Left ventricle myocardium superior (tissue), 1 donor: Measurements from ENCODE around the gene NTSR1. TPM values are rescaled to one million over a fixed set of nuclear protein-coding genes. Genes with fewer than 3 reads are reported as not detected.

ENCODE experiments used
- ATAC-seq: fragments of 200-7000 bp; cut with Tn5 transposase; one replicate; pipeline ENCODE4 v1.9.1; 2020; ENCODE audit warnings: mild to moderate bottlenecking, moderate library complexity
- DNase-seq: peaks from one replicate; pipeline ENCODE4 v3.0.0-alpha.2; 2020
- intact Hi-C: fragments of 100-400 bp; cut with micrococcal nuclease; formaldehyde crosslinking; loops from one replicate; pipeline ENCODE4 v1.11.0; 2022
- total RNA-seq: library from RNA; stranded (reverse); fragmentation: NEBNext Ultra II Directional; extraction: Animal tissue kit (Norgen Biotek cat#: 25700); gene quantifications from one replicate; pipeline ENCODE4 v1.2.1, GENCODE V29; 2021
- donor health status: DM: no; HTN: yes; CAD: no; lungs with severe emphysema.

Gene NTSR1
- total RNA-seq, 1 donor from 2014 or later: not detected

DNA sequence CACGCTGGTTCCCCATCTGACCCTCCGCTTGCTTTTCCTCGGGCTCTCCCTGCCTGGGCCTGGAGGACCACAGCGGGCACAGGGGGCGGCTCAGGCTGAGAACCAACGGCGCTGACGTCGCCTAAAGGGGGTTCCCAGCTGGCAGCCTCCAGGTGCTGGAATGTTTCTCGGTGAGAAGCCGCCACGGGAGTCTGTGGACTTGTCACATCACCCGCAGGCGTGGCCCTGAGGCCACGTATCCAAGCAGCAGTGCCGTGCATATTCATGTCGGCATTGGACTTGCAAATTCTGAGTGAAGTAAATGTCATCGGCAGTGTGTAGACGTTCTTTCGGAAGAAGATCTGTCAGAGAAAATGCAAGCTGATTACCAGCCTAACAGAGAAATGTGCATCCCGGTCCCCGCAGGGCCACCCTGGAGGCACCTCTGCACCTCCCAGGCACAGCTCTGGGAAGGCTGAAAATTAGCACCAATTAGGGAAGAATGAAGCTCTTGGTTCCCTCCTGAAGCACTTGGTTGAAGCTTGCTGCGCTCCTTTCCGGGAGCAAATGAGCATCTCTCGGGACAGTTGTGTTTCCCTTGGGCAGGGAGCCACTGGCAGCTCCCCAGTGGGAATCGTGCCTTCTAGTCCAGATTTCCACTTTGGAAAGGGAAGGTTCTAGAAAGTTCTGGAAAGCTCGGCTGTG is 24.3 kb downstream of the NTSR1 start:
- intact Hi-C loops: no loop called here
- peak; percentile 13 for DNase-seq
- ATAC-seq: no peak

DNA sequence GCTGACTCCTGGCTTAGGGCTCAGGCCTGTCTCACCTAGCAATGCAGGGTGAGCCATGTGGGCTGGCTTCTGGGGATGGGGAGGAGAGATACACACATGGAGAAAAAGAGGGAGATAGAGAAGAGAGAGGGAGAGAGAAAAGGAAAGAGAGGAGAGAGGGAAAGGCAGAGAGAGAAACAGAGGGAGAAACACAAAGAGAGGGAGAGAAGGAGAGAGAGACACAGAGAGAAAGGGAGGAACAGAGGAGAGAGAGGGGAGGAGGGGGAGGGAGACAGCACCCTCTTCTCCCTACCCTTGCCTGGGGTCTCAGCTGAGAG is 24.8 kb downstream of the NTSR1 start:
- intact Hi-C loops: no loop called here
- DNase-seq (no peak), ATAC-seq (no peak)

DNA sequence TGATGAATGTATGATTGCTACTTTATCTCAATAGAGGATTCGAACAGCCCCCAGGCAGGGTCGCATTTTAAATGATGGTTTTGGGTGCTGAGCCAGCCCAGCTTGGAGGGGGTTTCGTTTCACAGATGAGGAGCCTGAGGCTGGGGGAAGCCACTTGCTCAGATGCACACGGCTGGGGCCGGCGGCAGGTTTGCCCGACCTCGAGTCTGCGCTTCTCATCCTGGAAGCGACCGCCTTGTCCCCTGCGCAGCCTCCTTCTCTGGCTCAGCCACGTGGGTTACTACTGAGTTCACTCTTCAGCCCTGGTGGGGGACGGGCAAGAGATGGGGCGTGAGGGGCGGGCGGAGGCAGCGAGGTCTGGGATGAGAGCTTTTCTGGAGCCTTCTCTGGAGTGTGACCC is 25.3 kb downstream of the NTSR1 start:
- intact Hi-C loops: no loop called here
- no peak for DNase-seq
- no peak for ATAC-seq

DNA sequence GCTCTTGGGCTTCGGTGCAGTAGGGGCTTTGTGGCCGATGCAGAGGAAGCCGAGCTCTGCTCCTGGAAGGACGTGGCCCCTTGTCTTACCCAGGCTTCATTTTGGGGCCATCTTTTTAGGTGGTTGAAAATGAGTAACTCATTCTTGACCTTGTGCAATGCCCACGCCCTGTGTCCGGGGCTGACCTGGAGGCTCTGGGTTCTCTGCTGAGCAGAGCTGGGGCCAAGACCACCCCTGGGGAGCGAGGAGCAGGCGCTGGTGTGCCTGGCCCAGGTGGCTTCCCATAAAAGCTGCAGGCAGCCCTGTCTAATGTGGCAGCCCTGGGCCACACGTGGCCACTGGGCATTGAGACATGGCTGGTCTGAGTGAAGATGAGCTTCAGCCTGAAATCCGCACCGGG is 25.7 kb downstream of the NTSR1 start:
- intact Hi-C loops: no loop called here
- ATAC-seq (no peak), DNase-seq (peak; percentile 13)

DNA sequence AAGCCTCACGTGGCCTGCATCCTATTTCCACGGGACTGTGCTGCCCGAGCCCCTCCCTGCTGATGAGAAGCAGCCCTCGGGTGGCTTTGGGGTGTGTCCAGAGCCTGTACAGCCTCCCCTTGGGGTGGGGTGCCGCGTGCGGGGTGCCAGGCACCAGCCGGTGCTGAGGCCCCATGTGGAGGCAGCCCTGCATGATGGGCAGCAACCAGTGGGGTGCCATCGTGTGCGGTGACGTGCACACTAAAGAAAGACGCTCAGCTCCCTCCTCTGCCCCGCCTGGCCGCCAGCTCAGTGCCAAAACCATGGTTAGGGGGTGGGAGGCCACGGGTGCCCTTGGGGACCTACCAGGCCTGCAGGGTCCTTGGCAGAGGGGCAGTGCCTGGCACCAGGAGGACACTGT is 26.2 kb downstream of the NTSR1 start:
- ATAC-seq: no peak
- intact Hi-C loops: no loop called here
- peak; percentile 23 for DNase-seq

DNA sequence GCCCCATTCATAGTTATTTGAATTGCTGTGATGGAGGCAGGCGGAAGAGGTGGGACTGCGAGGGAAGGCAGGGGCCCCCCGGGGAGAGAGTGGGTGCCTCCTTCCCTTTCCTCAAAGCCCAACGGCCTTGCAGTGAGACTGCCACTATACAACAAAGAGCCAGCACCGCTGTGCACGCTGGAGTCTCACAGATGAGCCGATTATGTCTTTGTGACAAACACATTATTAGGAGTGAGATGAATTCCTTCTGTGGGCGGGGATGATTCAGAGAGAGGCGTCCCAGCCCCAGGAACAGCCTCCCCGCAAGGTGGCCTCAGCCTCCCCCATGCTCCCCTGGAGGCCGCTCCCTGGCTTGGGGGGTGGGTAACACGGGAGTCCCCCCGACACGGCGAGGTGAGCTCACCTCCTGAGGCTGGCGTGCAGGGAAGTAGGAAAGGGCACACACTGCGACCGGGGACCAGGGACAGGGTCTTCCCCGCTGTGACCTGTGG is 26.7 kb downstream of the NTSR1 start:
- intact Hi-C loops: no loop called here
- DNase-seq (peak; percentile 11), ATAC-seq (no peak)

DNA sequence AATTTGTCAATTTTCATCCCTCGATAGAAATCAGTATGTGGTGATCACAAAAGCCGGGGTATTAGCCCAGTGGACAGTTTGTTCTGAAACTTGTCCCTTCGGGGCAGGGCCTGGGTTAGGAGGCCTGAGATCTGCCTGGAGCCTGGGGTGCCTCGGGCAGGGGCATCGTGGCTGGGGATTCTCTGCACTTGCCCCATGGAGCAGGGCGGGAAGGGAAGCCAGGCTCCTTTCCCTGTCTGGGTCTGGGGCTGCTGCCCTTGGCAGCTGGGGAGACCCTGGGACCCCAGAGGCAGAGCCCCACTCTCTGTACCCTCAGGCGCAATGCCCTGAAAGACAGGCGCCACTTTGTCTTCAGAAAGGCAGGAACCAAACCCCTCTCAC is 27.4 kb downstream of the NTSR1 start:
- DNase-seq (peak; percentile 12), ATAC-seq (no peak)
- intact Hi-C loops: no loop called here

DNA sequence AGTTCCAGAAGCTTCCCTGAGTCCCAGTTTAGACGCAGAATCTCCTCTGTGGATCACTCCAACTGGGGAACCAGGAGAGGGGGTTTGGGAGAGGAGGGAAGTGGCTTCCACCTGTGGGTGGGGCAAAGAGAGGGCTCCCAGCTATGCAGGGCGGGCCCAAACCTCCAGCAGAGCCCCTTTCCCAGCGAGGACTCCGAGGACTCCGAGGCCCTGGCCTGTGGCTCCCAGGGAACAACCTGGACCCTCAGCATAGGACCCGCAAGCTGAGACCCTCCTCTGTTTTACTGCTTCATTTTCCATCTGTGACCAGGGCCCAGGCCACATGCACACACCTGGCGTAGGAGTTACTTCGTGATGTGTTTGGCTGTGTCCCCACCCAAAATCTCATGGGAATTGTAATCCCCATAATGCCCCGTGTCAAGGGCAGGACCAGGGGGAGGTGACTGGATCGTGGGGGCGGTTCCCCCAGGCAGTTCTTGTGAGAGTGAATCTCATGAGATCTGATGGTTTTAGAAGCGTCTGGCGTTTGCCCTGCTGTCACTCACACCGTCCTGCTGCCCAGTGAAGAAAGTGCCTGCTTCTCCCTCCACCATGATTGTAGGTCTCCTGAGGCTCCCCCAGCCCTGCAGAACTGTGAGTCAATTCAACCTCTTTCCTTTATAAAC is 27.9 kb downstream of the NTSR1 start:
- intact Hi-C loops: no loop called here
- ATAC-seq (no peak), DNase-seq (peak; percentile 15)

DNA sequence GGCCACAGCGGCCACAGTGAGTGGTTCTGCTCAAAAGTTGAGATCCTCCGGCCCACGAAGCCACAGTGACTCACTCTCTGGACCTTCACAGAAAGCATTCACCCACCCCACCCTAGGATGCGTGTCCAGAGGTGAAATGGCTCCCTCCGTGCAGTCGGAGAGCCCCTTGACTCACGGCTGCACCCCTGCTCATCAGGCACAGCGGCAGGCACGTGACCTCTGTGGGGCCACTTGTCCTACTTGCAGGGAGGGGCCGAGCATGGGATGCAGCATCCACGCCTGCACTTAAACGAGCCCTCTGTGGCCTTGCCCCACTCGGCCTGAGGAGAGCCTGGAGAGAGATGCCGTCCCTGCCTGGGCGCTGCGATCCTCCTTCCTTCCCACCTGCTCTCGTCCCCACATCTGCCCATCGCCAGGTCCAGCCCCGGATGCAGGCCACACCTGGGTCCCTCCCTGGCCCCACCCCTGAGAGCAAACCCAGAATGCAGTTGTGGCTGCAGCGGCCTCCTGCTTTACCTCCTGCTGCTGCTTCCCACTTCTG is 28.7 kb downstream of the NTSR1 start:
- intact Hi-C loops: no loop called here
- peak; percentile 20 for DNase-seq
- ATAC-seq: no peak

DNA sequence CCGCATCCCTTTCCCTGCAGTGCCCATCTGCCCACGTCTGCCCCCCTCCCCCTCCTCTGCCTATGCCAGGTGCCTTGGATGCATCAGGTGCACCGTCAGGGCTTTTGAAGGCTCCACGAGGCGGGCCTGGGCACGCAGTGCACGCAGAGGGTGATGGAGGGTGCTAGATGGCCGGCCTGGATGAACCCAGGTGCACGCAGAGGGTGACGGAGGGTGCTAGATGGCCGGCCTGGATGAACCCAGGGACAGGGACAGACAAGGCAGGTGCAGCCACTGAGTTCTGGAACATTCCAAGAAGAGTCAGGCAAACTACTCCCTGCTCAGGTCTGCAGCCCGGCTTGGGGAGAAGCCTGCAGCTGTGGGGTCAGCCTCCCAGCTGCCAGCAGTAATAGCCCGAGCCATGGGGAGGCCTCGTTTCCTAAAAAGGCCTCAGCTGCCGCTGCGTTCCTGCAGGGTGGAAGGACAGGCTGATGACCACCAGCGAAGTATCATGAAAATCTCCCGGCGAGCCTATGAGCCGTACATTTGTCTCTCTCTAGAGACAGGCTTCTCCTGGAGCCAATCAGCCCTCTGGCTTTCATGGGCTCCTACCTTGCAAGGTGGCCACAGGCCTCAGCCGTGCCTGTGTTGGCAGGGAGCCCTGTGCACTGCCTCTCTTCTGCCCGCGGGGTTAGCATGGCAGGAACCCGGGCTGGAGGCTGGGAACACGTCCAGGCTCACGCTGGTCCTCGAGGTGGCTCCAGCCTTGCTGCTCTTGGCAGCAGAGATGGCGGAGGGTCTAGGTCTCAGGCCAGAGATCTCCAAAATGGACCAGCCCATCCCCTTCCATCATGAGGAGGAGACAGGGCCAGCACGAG is 29.6 kb downstream of the NTSR1 start:
- DNase-seq (peak; percentile 12), ATAC-seq (no peak)
- intact Hi-C loops: no loop called here

DNA sequence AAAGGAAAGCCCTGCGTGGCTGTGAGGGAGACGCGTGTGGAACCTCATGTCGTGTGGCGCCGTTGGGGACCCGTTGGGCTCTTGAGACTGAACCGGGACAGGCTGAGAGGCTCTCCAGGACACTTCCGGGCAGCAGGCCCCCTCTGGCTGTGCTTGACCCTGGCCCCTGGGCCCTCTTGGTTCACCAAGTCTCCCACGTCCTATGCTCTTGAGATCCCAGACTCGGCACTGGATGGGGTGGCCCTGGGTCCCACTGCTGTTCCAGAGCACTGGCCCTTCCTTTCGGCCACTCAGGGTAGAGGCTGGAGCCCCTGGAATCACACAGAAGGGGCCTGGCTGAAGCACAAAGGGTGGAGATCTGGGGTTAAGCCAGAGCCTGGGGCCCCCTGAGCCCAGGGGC is 30.4 kb downstream of the NTSR1 start:
- DNase-seq (peak; percentile 21), ATAC-seq (no peak)
- intact Hi-C loops: no loop called here

DNA sequence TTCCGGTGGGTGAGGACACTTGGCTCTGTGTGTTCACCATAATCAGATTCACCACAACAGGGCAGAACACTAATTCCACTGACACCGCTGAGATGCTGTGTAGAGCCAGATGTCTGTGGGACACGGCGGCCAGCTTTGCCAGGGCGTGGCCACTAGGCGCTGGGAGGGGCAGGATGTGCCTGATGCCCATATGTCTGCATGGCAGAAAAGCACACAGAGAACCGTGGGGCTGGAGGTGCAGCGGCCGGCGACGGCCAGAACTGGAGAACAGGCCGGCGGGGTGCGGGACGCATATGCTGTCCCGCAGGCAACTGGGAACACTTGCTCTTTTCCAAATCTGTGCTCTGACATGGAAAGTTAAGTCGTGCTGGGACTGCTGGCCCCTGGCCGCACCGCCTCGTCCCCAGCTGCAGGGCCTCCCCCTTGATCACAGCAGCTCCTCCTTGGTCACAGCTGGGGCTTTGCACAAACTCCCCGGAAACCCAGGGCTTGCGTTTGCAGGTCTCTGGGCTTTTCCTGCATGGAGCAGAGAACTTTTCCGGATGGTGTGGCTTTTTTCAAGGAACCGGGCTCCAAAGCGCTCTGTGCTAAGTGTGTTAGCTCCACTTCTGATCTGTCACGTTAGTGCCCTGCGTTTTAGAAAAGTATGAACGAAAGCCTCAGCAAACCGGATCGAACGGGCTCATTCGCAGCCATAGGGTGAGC is 31.1 kb downstream of the NTSR1 start:
- intact Hi-C loops: no loop called here
- peak; percentile 55 for ATAC-seq
- peak; percentile 59 for DNase-seq

DNA sequence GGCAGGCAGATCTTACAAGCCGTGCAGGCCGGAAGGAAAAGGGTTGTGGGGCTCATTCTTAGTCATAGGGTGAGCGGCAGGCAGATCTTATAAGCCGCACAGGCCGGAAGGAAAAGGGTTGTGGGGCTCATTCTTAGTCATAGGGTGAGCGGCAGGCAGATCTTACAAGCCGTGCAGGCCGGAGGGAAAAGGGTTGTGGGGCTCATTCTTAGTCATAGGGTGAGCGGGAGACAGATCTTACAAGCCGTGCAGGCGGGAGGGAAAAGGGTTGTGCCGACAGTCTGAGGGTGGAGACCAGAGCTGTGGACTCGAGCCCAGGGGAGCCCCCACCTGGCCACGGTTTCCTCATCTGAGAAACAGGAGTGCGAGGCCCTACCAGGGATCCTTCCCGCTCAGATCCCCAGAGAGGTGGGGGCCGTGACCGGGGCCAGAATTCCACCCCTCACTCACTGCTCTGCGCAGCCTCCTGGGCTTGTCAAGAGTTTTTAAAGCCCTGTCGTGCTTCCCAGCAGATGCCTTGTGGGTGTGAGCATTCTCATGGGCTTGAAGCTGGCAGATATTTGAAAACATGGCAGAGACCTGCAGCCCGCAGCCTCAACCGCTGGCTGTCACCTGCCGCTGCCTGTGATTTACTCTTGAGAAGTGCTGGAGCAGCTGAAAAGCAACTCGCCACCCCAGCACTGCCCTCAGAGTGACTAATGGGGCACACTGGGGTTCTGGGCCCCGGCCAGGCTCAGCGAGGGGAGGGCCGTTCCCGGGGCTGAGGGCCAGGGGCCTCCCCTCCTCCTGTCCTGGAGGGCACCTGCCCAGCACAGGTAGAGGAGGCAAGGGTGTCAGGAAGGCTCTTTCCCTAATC is 31.9 kb downstream of the NTSR1 start:
- intact Hi-C loops: no loop called here
- DNase-seq (peak; percentile 30), ATAC-seq (peak; percentile 53)

DNA sequence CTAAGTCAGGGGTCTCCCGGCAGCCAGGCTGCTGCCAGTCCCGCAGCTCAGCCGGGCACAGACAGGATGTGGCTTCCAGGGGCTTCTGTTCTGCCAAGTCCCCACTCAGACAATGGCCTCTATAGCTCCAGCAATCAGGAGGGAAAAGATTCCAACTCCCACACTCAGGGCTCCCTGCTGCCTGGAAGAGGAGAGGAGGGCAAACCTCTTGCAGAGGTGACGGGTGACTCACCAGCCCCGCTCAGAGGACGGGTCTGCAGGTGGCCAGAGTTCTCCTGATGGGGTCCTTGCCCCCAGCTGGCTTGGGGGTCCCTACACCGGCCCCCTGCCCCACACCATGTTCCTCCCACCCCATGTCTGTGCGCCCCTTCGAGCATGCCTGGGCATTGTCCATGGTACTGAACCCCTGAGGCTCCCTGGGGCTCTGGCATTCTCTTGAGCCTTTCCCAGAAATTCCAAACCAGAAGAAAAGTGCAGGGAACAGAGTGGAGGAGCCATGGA is 32.6 kb downstream of the NTSR1 start:
- DNase-seq (no peak), ATAC-seq (no peak)
- intact Hi-C loops: no loop called here

DNA sequence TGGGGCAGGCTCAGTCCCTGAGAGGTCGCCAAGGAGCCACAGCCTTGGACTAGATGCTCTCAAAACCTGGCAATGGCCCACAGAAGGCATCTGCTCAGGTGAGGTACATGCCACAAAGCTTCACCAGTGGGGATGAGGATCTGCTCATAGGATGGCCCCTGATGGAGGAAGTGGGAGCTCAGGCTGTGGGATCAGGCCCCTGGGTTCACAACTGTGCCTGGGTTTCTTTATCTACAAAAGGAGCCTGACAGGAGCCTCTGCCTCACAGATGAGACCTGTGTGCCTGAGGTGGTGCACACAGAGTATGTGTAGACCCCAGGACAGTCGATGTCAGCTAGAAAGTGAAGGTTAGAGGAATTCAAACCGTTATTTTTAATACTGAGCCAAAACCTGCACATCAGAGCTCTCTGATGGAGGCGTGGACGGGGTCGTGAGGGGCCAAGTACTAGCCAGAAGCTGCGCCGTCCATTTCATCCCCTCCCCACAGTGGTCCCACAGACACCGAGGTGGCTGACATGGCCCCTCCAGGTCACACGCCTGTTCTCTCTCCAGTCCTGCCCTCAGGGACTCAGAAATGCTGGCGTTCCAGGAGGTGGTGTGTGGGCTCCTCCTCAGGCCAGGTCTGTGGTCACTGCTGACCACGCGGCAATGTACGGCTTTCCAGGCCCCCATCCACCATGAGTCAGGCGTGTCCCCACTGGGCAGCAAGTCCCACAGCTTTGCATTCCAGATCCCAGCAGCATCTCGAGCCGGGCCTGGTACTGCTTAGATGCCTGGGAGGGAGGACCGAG is 33.3 kb downstream of the NTSR1 start:
- ATAC-seq: no peak
- intact Hi-C loops: no loop called here
- peak; percentile 18 for DNase-seq

DNA sequence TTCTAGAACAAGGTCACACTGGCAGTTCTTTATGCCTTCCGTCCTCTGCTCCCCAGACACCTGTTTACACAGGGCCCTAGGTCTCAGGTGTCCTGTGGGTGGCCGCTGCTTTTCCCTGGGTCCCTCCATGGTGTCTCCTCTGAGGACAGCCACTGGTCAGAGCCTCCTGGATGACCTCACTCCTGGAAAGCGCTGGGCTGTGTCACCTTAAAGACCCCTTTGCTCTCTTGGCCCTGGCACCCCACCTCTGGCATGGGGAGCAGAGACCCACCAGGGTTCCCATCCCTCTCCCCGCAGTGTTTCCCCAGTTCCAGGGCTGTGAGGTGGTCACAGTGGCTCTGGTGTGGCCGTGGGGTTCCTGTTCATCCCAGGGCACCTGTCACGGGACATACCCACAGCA is 33.9 kb downstream of the NTSR1 start:
- intact Hi-C loops: no loop called here
- ATAC-seq (no peak), DNase-seq (no peak)

DNA sequence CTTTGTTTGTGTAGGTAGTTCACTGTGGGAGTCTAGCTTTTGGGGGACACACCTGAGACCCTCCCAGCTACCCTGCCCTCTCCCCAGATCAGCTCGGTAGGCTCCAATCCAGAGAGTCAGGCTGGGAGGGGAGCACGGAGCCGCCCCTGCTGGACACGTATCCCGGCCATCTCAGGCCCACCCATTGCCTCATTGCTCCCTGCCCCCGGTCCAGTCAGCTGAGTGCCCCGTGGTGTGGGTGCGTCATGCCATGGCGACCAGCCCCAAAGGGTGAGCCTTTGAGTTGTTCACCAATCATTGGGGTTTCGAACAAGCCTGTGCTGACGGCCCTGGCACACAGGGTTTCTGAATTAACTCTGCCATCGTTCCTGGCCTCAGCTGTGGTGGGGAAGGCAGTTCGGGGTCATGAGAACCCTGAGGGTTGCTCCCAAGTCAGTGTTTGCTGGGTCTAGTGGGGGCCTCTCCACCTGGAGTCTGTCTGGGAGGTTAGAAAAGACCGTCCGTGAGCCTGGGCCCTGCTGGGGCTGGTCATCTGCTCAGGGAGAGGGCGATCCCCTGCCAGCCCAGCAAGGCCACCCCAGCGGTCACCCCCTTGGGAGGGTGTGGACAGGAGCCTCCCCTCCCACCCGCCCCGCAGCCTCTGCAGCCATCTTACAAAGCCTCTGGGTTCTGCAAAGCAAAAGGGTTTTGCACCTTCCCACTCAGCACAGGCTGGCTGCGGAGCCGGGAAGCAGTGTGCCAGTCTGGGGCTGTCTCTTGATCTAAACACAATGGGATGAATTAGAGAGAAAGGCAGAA is 34.5 kb downstream of the NTSR1 start:
- ATAC-seq: no peak
- peak; percentile 15 for DNase-seq
- intact Hi-C loops: no loop called here
